Stimulated activated CD4-positive, alpha-beta T cell treated with anti-CD3 and anti-CD28 coated beads, Interleukin-4, amount 100 ng/mL, for 48 hours (primary cell): ENCODE data around the gene NUP205.
"Not testable (repeated sequence)": the region's sequence is repeated elsewhere in the genome, so short reads cannot be mapped to it uniquely, and the experiment has no call there.

ENCODE experiments used
- DNase-seq, 2 donors: peaks; one replicate each; pipeline ENCODE4 v3.0.0-alpha.2; 2020; ENCODE audit warnings: low read depth in 2 of 2

The NUP205 gene

DNA sequence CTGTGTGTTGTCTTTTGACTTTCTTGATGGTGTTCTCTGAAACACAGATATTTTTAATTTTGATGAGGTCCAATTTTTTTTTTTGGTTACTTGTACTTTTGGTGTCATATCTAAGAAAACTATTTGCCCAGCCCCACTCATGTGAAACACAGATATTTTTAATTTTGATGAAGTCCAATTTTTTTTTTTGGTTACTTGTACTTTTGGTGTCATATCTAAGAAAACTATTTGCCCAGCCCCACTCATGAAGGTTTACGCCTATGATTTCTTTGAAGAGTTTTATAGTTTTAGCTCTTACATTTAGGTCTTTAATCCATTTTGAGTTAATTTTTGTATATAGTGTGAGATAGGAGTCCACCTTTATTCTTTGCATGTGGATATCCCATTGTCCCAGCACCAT is 109.9 kb downstream of the NUP205 start:
- not testable (repeated sequence) for DNase-seq

DNA sequence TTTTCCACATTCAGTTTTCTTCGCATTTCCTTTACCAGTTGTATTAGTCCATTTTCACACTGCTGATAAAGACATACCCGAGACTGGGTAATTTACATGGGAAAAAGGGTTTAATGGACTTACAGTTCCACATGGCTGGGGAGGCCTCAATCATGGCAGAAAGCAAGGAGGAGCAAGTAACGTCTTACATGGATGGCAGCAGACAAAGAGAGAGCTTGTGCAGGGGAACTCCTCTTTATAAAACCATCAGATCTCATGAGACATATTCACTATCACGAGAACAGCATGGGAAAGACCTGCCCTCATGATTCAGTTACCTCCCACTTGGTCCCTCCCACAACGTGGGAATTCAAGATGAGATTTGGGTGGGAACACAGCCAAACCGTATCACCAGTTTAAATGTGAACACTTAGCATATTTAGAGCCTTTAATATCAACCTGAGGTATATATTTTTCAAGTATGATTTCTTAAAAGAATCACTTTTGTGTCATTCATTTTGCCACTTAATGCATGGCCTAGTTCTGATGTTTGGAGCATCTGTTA is 111.2 kb downstream of the NUP205 start:
- not testable (repeated sequence) for DNase-seq

DNA sequence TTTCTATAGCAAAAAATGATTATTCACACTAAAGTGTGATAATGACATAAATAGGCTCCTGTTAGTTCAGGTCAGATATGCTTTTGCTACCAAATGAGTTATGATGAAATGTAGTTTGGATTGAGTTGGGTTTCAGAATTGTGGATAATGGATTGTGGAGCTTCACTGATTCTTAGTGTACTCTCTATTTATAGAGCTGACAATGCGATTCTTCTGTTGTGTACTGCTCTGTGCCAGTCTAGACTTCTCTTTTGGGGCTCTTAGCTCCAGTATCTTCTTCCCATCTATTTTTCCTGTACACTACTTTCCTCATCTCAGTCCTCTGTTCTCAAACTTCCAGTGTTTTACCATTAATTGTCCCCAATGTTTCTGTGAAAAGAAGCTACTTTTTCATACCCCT is 112.1 kb downstream of the NUP205 start:
- DNase-seq: no peak

DNA sequence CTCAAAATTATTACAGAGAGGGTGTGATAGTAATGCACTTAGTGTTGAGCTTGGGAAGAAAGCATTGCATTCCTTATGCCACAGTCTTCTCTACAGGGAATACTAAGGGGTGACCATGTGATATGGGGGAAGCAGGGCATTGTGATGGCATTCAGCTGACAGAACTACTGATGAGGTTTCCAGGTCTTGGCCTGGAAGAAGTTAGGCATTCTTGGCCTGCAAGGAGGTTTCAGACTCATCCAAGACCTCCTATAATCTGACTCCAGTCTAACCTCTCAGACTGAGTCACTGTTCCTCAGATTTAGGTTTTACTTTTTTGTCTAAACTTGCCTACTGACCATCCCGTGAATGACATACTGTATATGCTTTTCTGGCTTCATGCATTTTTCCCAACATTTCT is 112.5 kb downstream of the NUP205 start:
- no peak for DNase-seq

DNA sequence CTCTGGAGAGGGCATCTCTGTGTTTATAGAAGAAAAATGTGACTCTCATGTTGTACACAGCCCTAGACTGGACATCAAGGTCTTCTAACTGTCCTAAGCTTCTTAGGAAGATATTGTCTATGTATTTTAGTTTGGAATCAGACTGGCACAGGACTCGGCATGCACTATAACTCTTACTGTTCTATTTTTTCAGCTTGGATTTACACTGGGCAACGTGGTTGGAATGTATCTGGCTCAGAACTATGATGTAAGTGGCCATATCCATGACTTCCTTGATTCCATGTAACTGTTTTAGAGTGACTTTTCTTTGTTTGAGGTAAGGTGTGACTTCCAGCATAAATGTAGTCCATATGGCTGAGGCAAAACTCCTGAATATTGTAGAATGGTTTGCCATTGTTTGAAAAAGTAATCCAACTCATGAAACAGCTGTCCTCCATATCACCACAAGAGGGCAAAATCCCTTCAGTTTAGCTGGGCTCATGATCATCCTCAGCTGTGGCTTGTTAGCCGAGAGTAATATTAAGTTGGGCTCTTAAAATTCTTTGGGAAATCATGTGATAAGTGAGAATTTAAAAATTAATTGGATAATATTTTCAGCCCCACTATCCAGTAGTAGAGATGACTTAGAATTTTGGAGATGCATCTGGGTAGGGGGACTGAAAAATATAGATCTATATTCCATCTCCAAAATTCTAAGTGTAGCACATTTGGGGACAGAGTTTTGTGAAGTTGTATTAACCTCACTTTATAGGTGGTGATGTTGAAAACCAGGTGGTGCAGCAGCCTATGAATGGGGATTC is 115.0 kb downstream of the NUP205 start:
- DNase-seq: no peak

DNA sequence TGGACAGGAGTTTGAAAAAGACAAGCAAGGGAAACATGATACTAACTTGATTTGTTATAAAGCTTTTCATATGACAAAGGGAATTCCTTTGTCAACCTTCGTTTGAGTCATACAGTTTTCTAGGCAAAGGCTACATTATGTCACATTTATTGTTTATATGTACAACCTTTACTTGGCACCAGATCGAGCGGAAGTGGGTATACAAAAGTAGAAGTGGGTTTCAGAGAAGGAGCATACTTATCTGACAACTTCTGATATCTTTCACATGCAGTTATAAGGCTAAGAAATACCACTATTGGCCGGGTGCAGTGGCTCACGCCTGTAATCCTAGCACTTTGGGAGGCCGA is 115.6 kb downstream of the NUP205 start:
- no peak for DNase-seq

DNA sequence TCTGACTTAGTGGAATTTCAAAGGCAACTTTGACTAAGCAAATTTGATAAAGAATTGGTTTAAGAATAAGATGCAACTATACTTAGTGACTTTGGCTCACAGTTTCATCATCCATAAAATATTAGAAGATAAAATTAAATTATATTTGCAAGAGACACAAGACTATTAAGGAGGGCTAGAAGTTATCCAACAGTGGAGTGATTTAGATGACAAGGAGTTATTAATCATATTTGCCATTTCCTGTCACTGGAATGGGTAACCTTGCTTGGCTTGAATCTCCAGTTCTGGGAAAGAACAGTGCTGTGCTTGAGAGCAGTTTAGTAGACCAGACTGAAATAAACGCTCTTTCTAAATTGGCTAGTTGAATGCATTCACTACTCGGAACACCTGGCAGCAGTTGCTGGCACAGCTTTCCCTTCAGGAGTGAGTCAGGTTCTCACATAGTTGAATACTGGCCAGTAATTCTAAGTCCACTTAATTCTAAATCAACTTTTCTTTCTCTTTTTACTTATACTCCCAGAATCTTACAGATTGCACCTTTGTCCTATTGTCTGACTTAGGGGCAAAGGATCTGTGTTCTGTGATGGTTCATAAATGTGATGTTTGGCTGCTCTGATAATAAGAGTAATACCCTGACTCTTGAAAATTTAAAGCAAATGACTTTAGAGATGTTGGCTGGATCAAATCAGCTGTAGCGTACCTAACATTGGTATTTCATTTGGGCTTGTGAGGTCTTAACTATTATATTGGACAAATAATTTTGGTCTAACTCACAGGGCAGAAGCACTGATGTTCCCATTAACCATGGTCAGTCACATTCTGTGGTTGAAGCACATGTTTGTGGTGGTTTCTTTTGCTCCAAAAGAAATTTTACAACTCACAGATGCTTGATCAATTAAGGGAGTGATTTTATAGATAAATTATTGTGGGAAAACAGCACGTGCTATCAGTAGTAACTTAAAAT is 121.2 kb downstream of the NUP205 start:
- no peak for DNase-seq

DNA sequence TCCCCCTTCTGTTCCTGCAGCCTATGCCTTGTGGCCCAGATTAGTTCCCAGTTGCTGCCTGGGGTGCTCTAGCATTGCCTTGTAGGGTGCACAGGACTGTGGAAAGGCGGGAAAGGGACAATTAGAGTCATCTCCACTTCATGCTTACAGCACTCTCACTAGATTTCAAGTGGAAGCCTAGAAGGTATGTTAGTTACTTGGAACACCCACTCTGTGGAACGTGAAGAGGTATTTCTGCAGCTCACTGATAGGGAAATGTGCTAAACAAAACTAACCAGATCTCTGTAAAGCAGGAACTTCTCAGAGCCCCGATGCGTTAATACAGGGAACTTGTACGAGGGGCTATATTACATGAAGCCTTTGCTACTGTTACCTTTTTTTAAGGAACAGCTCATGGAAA is 124.0 kb downstream of the NUP205 start:
- no peak for DNase-seq

DNA sequence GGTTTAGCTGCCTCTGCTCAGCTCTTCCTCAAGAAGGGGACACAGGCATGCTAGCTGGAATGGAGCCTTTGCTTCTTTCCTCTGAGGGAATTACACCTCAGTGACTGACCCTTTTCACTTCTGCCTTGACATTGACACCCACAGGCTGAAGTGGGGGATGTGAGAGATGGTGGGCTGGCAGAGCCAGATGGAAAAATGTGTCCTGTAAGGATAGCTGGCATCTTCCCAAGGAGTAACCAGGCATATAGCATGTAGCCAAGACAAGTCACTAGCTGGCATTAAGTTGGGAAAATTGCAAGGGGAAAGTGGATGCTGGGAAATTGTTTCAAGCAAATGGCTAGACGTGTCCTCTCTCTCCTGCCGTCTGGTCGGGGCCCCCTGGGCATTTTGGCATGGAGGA is 124.5 kb downstream of the NUP205 start:
- DNase-seq: no peak

DNA sequence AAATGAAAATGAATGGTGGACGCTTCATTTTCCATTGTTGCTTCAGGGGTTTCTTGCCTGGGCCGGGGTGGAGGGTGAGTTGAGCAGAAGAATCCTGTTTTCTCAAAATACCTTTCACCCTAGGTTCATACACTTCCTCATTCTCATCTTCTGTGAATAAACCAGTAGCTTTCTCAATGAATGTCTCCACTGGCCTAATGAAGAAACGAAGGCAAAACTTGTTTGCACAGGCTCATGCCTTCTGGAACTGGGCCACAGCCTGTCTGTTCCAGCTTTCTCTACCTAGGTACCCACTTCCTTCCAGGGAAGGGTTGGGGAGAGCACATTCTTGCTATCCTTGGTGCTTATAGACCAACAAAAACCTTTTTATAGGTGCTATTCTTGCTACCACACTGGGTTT is 125.9 kb downstream of the NUP205 start:
- no peak for DNase-seq

DNA sequence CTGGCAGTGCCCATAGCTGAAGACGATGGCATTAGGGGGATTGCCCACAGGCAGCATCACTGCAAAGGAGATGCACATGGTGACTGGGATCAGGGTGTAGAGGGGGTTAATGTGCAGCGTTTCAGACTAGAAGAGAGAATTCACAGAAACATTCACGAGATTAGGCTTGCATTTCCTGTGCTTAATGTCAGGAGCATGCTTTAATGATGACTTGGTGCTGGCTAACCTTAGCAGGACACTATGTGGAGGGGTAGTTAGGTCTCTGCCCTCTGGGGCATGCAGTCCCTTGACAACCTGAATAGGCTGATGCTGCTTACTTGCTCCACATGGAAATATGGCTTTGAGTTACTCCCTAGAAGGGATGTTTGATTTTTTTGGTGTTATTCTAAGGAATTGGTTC is 126.4 kb downstream of the NUP205 start:
- DNase-seq: no peak

DNA sequence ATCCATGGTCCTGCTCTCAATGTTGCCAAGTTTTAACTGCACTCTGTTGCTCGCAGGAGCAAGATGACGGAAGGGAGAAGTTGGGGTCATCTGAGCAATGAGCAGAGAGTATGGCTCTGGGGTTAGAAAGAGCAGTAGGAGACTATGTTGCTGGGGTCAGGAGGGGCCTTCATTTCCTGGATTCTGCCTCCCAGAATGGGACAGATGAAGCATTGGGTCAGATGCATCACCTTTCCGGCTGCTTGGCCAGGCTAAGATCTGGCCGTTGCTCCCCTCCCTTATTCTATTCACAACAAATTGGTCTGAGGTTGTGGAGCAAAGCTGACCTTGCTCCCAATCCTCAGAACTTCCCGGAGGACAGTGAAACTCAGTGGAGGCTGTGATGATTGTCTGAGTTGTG is 127.0 kb downstream of the NUP205 start:
- DNase-seq: no peak

DNA sequence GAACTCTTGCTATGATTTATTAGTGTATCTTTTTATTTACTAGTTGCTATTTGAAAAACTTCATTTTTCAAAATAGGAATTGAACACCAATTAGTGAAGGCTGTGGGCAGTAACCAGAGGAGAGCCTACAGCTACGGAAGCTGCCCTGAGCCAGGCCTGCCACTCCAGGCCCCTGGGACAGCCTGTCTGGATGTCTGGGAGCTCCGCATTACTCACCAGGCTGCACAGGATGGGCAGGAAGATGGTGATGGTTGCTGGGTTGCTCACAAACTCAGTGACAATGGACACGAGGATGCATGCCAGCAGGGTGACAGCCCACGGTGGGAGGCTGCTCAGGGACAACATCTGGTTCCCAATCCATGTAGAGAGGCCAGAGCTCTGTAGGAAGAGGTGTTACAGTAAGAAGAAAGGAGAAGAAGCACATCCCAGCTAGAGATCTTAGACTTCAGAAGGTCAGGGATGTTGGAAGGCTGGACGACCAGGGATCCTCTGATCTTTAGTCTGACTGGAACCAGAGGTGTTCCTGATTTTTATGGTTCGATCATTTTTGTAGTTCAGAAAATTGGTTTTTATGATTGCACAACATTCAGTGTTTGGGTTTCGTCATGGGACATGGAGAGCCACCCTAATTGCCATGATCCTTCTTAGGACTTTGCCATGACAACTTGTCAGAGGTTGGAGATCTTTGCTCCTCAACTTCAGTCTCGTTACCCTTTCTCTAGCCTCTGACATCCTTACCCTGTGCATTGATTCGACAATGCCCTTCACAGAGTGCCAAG is 127.8 kb downstream of the NUP205 start:
- no peak for DNase-seq

DNA sequence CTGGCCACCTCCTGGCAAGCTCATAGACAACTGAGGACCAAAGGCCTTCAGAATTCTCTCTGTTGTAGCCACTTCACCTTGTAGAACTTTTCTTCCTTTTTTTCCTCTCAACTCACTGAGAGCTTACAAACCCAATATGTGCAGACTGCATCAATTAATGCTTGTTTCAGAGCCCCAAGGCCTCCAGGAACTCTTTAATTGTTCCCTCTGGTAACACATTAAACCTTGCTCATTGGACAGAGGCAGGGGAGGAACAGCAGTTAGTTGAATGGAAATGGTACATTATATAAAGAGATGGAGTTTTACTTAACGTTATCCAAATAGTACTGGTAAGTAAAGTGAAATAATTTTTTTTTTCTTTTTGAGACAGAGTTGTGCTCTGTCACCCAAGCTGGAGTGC is 129.7 kb downstream of the NUP205 start:
- no peak for DNase-seq

DNA sequence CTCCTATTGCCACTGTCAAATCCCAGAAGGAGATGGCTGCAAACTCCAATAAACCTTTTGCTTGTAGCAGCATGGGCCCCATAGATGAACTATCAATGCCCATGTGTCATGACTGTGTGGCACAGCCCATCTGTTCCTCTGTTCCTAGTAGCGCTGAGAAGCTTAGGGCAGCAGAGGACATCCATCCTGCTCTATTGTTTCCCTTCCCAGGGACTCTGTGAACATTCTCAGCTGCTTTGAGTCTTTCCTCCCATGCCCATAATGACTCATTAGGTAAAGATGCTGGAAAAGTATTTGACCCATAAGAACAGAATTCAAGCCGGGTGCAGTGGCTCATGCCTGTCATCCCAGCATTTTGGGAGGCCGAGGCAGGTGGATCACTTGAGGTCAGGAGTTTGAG is 132.8 kb downstream of the NUP205 start:
- no peak for DNase-seq

DNA sequence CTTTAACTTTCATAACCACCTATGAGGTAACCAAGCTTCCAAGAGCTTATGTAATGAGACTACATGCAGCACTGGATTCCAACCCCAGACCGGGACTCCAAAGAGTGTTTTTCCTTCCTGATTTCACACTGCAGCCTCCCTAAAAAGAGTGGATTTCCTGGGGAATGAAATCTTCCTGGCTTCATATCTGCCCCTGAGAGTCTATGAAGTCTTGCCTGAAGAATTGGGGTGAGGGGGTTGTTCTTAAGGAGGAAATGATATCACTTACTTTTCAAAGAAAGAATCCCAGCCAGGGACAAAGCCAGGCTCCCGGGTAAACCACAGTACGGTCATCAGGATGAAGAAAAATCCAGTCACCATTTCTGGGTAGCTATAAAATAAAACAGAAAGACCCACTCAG is 134.3 kb downstream of the NUP205 start:
- no peak for DNase-seq

DNA sequence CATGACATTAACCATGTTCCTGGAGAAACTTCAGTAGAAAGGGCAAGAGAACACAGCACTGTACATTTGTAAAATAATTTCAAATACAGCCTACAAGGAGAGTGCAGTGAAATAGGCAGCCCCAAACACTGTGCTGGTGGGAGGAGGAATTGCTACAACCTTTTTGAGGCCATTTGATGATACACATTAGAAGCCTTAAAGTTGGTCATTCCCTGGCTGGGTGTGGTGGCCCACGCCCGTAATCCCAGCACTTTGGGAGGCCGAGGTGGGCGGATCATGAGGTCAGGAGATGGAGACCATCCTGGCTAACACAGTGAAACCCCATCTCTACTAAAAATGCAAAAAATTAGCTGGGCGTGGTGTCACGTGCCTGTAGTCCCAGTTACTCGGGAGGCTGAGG is 134.9 kb downstream of the NUP205 start:
- DNase-seq: not testable (repeated sequence)

DNA sequence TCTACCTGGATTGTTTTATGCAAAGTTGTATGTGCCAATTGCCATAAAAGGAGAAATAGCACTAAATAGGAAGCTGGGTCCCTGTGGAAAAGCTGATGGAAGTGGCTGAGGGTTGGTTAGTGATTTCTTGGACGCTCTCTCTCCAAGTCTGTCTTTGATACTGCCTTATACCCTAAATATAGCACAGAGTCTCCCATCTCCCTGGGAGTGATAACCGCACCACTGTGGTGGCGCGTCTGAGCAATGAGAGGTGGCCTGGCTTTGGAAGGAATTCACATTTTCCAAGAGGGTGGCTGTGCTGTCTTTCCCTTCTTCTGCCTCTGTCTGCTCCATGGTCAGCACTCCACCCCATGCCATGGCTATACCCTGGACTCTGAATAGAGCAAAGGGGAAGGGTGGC is 135.8 kb downstream of the NUP205 start:
- DNase-seq: no peak

DNA sequence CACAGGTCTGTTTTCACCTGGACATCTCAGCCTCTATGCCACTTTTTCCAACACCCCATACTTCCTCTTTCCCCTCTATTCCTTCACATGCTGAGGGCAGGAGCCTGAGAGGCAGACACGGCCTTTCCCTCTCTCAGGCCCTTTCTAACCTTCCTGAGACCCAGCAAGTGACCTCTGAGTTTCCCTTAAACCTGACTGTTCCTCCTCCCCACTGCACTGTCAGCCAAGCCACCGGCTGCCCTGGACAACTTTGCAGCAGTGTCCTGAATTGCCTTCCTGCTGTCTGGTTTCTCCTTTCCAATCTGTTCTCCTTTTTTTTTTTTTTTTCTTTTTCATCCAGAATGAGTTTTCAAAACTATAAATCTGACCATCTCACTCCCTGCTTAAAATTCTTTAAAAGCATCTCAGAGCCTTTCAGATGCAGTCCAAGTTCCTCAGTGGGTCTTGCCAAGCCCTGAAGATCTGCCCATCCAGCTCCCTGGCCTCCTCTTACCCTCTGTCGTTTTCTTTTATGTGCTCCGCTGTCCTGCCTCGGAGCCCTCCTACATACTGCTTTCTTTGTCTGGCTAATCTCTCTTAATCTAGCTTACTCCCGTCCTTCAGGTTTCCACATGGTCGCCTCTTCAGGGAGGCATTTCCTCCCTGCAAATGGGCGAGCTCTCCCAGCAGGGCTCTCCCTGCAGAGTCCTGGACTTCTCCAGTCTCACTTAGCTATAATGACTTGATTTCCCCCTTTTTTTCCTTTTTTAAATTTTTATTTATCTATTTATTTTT is 139.7 kb downstream of the NUP205 start:
- no peak for DNase-seq
